ENCODE measurements around the gene WDPCP.

DNA sequence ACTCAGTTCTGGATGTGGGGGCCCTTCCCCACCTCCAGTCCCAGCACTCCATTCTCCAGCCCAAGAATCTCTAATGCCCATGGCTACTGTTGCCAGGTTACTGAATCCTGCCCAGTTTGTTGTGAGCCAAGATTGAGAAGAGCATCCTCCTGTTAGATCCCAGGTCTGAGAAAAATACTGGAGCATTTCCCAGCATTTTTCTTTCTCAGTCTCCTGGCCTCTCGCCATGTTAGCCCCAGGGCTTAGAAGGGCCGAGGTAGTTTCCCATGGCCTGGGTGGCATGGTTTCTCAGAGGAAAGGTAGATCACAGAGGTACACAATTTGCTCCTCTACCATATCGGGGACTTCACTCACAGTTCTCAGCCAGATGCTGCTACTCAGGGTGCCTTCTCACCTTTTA is 401.9 kb downstream of the WDPCP start:
- TF ChIP-seq, protein P1, sequence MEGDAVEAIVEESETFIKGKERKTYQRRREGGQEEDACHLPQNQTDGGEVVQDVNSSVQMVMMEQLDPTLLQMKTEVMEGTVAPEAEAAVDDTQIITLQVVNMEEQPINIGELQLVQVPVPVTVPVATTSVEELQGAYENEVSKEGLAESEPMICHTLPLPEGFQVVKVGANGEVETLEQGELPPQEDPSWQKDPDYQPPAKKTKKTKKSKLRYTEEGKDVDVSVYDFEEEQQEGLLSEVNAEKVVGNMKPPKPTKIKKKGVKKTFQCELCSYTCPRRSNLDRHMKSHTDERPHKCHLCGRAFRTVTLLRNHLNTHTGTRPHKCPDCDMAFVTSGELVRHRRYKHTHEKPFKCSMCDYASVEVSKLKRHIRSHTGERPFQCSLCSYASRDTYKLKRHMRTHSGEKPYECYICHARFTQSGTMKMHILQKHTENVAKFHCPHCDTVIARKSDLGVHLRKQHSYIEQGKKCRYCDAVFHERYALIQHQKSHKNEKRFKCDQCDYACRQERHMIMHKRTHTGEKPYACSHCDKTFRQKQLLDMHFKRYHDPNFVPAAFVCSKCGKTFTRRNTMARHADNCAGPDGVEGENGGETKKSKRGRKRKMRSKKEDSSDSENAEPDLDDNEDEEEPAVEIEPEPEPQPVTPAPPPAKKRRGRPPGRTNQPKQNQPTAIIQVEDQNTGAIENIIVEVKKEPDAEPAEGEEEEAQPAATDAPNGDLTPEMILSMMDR (IDR thresholded peaks at IDR 0.05), result no peak
- no peak for TF ChIP-seq ZFX (IDR thresholded peaks at IDR 0.05; ENCODE audit: borderline replicate concordance)

All from 22Rv1 (cell line).